GM12892 (cell line): ENCODE results near the gene RTCA.

ENCODE experiments used
- POLR2A ChIP-seq: IDR thresholded peaks from 2 replicates; pipeline ENCODE4 v1.6.1; 2011; ENCODE audit warnings: low read depth, low read length, control low read depth
- POLR2AphosphoS5 ChIP-seq: IDR thresholded peaks from 2 replicates; pipeline ENCODE4 v1.6.1; 2011; ENCODE audit warnings: low read depth, low read length, control low read depth

DNA sequence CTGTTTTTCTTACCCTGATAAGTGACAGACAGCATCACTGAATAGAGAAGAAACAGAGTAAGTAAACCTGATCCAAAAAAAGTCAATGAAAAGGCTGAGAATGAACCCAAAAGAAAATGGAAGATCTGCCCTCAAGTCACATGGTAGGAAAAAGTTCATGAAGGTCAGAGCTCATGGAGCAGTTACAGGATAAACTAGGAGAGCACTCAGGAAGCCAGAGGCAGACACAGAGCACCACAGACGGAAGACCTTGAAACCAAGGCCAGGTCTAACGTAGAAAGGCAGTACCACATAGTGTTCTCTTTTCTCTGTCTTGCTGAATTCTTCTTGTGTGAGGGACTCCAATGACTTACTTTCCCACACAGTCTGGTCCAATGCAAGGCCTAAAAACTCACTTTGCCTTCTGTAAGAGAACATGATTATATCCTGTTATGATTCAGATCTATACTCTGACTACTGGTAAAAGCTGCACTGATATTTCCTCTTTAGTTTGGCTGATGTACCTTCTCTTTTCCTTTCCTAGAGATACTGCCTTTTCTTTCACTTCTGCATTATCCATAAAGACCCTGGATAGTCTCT is 40.8 kb downstream of the RTCA start:
- TF ChIP-seq POLR2A (no peak), POLR2AphosphoS5 (no peak)
